HG02970 (cell line): ENCODE data around the gene DGKG.

Source experiments
- ATAC-seq: cut with Tn5 transposase; IDR thresholded peaks from one replicate; pipeline ENCODE4 v1.9.1; 2021; ENCODE audit warnings: mild to moderate bottlenecking, moderate library complexity, moderate number of reproducible peaks; ENCODE audit not compliant: unreplicated experiment, low FRiP score

Gene DGKG

GRCh38 chr3:186152361-186152798 is 209.7 kb downstream of the DGKG start:
- no peak for ATAC-seq

- ATAC-seq, result no peak
These were observed 210.7 kb downstream of the DGKG start for GRCh38 chr3:186151077-186151971.

- no peak for ATAC-seq
These were observed 211.8 kb downstream of the DGKG start for GRCh38 chr3:186150041-186150830.

- no peak for ATAC-seq
These were observed 212.6 kb downstream of the DGKG start for GRCh38 chr3:186149319-186149960.

- no peak for ATAC-seq
These were observed 217.8 kb downstream of the DGKG start for GRCh38 chr3:186144257-186144656.

DNA sequence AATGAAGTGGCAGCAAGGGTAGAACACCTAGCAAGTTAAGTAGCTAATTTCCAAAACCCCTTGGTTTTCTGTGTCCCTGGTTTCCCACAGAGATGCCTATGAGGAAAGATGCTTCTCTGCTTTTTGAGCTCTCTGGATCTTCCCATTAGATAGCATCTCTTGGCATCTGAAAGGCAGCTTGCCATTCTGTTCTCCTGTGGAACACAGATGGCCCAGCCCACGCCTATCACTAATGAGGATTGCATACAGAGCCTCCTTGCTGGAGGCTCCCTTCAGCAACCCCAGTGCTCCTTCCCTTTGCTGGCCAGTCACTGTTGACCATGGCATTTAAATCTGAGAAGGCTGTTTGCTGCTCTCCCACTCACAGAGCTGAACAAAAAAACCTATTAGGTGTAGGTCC is 218.8 kb downstream of the DGKG start:
- ATAC-seq, result no peak

GRCh38 chr3:186142393-186142932 is 219.6 kb downstream of the DGKG start:
- no peak for ATAC-seq

DNA sequence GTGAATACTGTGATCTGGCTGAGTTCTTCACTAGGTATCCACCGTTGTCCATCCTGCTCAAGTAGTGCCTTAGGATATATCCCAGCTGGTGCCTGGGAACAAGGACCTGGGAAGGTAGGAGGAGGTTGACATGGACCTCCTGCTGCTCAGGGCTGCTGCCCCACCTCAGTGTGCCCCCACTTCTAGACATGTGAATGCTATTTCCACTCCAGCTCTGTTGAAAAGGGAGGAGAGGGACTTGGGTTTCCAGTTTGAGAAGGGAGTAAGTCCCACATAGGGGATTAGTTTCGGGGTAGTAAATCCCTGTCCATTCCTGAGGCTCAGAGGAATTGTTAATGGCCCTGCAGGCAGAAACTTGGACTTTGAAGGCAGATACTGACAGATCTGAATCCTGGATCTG is 220.2 kb downstream of the DGKG start:
- no peak for ATAC-seq

DNA sequence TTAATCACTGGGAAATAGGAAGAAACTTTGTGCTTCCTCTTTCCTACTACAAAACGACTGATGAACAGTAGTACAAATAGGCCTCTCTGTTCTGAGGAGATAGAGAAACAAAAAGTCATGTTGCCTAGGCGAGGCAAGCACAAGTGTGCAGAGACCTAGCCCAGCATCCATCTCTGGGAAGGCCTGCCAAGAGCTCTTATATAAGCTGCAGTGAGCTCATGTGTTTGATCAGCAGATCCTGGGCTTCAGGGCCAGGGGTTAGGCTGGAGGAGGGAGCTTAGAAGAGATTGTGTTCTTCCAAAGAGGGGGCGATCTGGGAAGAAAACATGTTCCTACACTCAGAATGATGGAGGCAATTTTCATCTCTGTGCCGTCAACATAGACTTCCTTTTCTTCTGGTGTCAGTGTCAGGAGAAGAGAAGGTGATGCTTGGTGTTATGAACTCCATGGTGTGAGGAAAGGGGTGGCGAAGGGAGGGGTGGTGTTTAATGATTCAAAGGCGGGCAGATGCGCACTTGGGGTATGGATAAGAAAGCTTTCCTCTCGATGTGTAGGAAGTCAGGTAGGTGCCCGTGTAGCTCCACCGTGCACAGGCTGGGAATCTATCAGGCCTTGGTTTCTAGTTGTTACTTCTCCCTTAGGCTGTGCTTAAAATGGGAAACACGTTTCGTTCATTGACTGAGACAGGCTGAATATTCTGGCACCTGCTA is 223.6 kb downstream of the DGKG start:
- ATAC-seq, result no peak

DNA sequence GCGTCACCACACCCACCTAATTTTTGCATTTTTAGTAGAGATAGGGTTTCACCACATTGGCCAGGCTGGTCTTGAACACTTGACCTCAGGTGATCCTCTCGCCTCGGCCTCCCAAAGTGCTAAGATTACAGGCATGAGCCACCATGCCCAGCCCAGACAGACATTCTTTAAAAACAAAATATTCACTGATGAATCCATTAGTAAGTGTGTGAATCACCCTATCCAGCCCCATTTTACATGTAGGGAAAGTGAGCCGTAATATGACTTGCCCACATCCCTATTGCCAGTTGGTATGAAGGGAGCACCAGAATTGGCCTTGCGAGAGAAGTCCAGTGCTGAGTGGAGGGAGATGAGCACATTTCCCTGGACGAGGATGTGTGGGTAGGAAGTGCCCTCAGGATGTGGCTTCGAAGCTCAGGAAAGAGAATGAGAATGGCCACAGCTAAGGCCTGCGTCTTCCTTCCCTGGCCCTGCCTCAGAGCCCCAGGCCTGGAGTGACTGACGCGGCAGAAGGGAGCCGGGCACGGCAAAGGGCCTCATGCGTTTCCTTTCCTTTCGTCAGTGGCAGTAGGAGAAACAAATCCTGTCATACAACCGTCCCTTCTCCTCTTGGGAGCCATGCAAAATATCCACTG is 224.9 kb downstream of the DGKG start:
- no peak for ATAC-seq

DNA sequence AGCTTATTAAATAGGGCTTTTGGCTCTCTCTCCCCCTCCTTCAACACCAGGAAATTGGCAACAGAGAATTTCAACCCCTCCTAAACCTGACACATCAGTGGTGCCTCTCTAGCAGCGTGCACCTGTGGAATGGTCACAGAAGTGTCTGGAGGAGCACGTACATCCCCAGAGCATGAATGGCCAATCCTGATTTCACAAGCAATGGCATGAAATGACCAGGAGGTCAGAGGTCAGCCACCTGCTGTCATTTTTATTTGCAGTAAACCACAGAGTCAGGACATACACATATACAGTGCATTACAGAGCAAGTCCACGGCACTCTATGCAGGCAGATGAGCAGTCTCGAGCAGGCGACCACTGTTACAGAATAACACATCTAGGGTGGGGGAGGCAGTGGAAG is 228.1 kb downstream of the DGKG start:
- ATAC-seq, result no peak

GRCh38 chr3:186132487-186132886 is 229.5 kb downstream of the DGKG start:
- no peak for ATAC-seq

- no peak for ATAC-seq
These were observed 232.8 kb downstream of the DGKG start for GRCh38 chr3:186129206-186129605.

GRCh38 chr3:186128158-186128557 is 233.9 kb downstream of the DGKG start:
- ATAC-seq, result no peak

- ATAC-seq, result no peak
These were observed 234.6 kb downstream of the DGKG start for GRCh38 chr3:186127463-186127862.

DNA sequence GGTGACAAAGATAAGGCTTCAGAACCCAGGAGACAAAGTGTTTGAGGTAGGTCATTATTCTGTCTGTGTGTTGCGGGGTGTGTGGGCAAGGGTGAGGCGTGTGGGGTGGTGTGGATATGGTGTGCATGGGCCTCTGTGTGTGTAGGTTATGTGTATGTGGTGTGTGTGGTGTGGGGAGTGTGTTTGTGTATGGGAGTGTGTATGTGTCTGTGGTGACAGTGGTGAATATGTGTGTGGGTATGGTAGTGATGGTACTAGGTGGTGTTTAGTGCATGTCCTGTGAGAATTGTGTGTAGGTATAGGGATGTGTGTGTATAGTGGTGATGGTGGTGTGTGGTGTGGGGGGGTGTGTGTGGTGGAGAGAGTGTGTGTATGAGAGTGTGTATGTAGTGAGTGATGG is 236.9 kb downstream of the DGKG start:
- no peak for ATAC-seq

- ATAC-seq, result no peak
These were observed 237.4 kb downstream of the DGKG start for GRCh38 chr3:186124592-186124991.

- ATAC-seq, result no peak
These were observed 239.0 kb downstream of the DGKG start for GRCh38 chr3:186123012-186123411.

GRCh38 chr3:186121968-186122367 is 240.1 kb downstream of the DGKG start:
- ATAC-seq, result no peak

GRCh38 chr3:186121278-186121677 is 240.8 kb downstream of the DGKG start:
- no peak for ATAC-seq
